SK-N-SH (cell line): ENCODE data around the gene GGTLC1. TPM values are rescaled to one million over a fixed set of nuclear protein-coding genes. Genes with fewer than 3 reads are reported as not detected.

ENCODE experiments used
- CTCF ChIA-PET: fragments of 300-600, 350-600 bp; formaldehyde crosslinking; extraction: SDS; loops from one replicate; lab custom pipeline; 2021; lab: Yijun Ruan, JAX
- POLR2A ChIA-PET: fragments of 350-600 bp; sonication (Branson Sonifier 250); formaldehyde crosslinking; extraction: SDS; loops from one replicate; lab custom pipeline; 2020; ENCODE audit warnings: antibody characterized with exemption, inconsistent platforms; lab: Yijun Ruan, JAX
- DNase-seq: peaks from one replicate; pipeline ENCODE4 v3.0.0; 2012
- H2AFZ ChIP-seq: fragments of 200-600 bp; sonication (generic); 2 replicates; pipeline ENCODE4 v1.8.1; 2016; ENCODE audit warnings: antibody characterized with exemption, mild to moderate bottlenecking, low read depth
- H3F3A ChIP-seq: fragments of 200-600 bp; sonication (generic); replicated peaks from 2 replicates; pipeline ENCODE3; 2016; ENCODE audit warnings: antibody characterized with exemption, mild to moderate bottlenecking; ENCODE audit not compliant: insufficient read depth
- H3K27ac ChIP-seq, 2 experiments: fragments of 200-500 bp in 1 of 2; fragments of 200-600 bp in 1 of 2; sonication (Bioruptor generic) in 1 of 2; sonication (generic), shearing (Covaris generic) in 1 of 2; 2 replicates each; pipeline versions ENCODE4 v1.5.1 to v1.6.1; 2014 to 2016; ENCODE audit warnings: low read depth in 2 of 2, inconsistent platforms in 1 of 2, low read length in 1 of 2, mild to moderate bottlenecking in 1 of 2, mixed read lengths in 1 of 2
- H3K27me3 ChIP-seq: fragments of 200-600 bp; sonication (generic), shearing (Covaris generic); 2 replicates; pipeline ENCODE4 v1.6.1; 2016; ENCODE audit warnings: mixed run types; ENCODE audit not compliant: insufficient read depth
- H3K36me3 ChIP-seq, 2 experiments: fragments of 200-500 bp in 1 of 2; fragments of 200-600 bp in 1 of 2; sonication (Bioruptor generic) in 1 of 2; sonication (generic) in 1 of 2; replicated peaks in 1 of 2; 2 replicates each; pipeline versions ENCODE3 to v1.5.1; 2014 to 2016; ENCODE audit warnings: low read length in 1 of 2, mild to moderate bottlenecking in 1 of 2; ENCODE audit not compliant: insufficient read depth in 2 of 2, control insufficient read depth in 1 of 2
- H3K4me1 ChIP-seq, 2 experiments: fragments of 200-500 bp in 1 of 2; fragments of 200-600 bp in 1 of 2; sonication (Bioruptor generic) in 1 of 2; sonication (generic), shearing (Covaris generic) in 1 of 2; 2 replicates each; pipeline versions ENCODE4 v1.5.1 to v1.6.1; 2014 to 2016; ENCODE audit warnings: low read depth in 1 of 2, low read length in 1 of 2, mixed run types in 1 of 2; ENCODE audit not compliant: insufficient read depth in 2 of 2, control insufficient read depth in 1 of 2
- H3K4me2 ChIP-seq: fragments of 200-600 bp; sonication (generic), shearing (Covaris generic); 2 replicates; pipeline ENCODE4 v1.6.1; 2017; ENCODE audit warnings: mixed run types
- H3K4me3 ChIP-seq, 2 experiments: fragments of 200-500 bp in 1 of 2; fragments of 200-600 bp in 1 of 2; sonication (Bioruptor generic) in 1 of 2; sonication (generic), shearing (Covaris generic) in 1 of 2; 2 replicates each; pipeline versions ENCODE4 v1.5.1 to v1.8.1; 2014 to 2016; ENCODE audit warnings: low read depth in 2 of 2, inconsistent platforms in 1 of 2, low read length in 1 of 2, mild to moderate bottlenecking in 1 of 2, mixed read lengths in 1 of 2, moderate library complexity in 1 of 2
- H3K79me2 ChIP-seq: fragments of 200-600 bp; sonication (generic); 2 replicates; pipeline ENCODE4 v1.8.1; 2017; ENCODE audit warnings: mild to moderate bottlenecking; ENCODE audit not compliant: insufficient read depth
- H3K9ac ChIP-seq: fragments of 200-600 bp; sonication (generic); 2 replicates; pipeline ENCODE4 v1.6.1; 2017; ENCODE audit warnings: mixed run types
- H3K9me2 ChIP-seq: fragments of 200-600 bp; sonication (generic); 2 replicates; pipeline ENCODE4 v1.6.1; 2017; ENCODE audit warnings: mixed run types
- H3K9me3 ChIP-seq: fragments of 200-600 bp; sonication (generic); 2 replicates; pipeline ENCODE4 v1.6.1; 2017; ENCODE audit warnings: mixed run types, mild to moderate bottlenecking, moderate library complexity
- H4K20me1 ChIP-seq: fragments of 200-600 bp; sonication (generic); 2 replicates; pipeline ENCODE4 v1.6.1; 2017; ENCODE audit warnings: mild to moderate bottlenecking, mixed run types; ENCODE audit not compliant: insufficient read depth
- CTCF ChIP-seq: fragments of 200-600 bp; sonication (generic); IDR thresholded peaks from 2 replicates; pipeline ENCODE4 v1.6.1; 2017; ENCODE audit warnings: antibody characterized with exemption, mild to moderate bottlenecking, moderate library complexity
- ELF1 ChIP-seq: IDR thresholded peaks from 2 replicates; pipeline ENCODE4 v1.4.0; 2012
- FOSL2 ChIP-seq: IDR thresholded peaks from 2 replicates; pipeline ENCODE4 v1.4.0; 2012; ENCODE audit warnings: low read depth, mild to moderate bottlenecking, moderate library complexity, borderline replicate concordance
- GATA2 ChIP-seq: sonication (generic); formaldehyde crosslinking; IDR thresholded peaks from 2 replicates; pipeline ENCODE4 v1.5.0; 2020; ENCODE audit warnings: mild to moderate bottlenecking, missing genetic modification reagents
- MAX ChIP-seq: IDR thresholded peaks from 2 replicates; pipeline ENCODE4 v1.4.0; 2012; ENCODE audit warnings: low read depth
- MEF2A ChIP-seq: IDR thresholded peaks from 2 replicates; pipeline ENCODE4 v1.4.0; 2012; ENCODE audit warnings: low read depth, borderline replicate concordance
- NFIC ChIP-seq: IDR thresholded peaks from 2 replicates; pipeline ENCODE4 v1.4.0; 2012; ENCODE audit warnings: borderline replicate concordance
- RAD21 ChIP-seq: IDR thresholded peaks from 2 replicates; pipeline ENCODE4 v1.6.1; 2012; ENCODE audit warnings: mild to moderate bottlenecking, low read length
- RCOR1 ChIP-seq: fragments of 150-350 bp; IDR thresholded peaks from 2 replicates; pipeline ENCODE4 v1.6.1; 2017; ENCODE audit warnings: antibody characterized with exemption, low read length
- REST ChIP-seq: IDR thresholded peaks from 2 replicates; pipeline ENCODE4 v1.6.1; 2012; ENCODE audit warnings: mild to moderate bottlenecking, low read depth, low read length, moderate library complexity
- SMC3 ChIP-seq: IDR thresholded peaks from 2 replicates; pipeline ENCODE4 v1.6.1; 2012; ENCODE audit warnings: low read depth, low read length, improper control_type of control experiment
- TAF1 ChIP-seq: IDR thresholded peaks from 2 replicates; pipeline ENCODE4 v1.6.1; 2012; ENCODE audit warnings: low read depth, mild to moderate bottlenecking, low read length, moderate library complexity, borderline replicate concordance
- TCF12 ChIP-seq: IDR thresholded peaks from 2 replicates; pipeline ENCODE4 v1.4.0; 2012
- USF2 ChIP-seq: fragments of 150-350 bp; IDR thresholded peaks from 2 replicates; pipeline ENCODE4 v1.6.1; 2017; ENCODE audit warnings: antibody characterized with exemption, low read length, low read depth, borderline replicate concordance
- WGBS: methylation state at CpG from one replicate; pipeline ENCODE4 v1.1.6; 2017; ENCODE audit warnings: low lambda C conversion rate; 5-methylcytosine and 5-hydroxymethylcytosine counted together
- polyA plus RNA-seq, 3 experiments: library from polyadenylated mRNA; depleted of rRNA; stranded (reverse); fragments of >200 nt; gene quantifications; 2 replicates each; pipeline ENCODE4 v1.2.3, GENCODE V29; 2012

GGTLC1 gene
- polyA plus RNA-seq, 1 of the 3 experiments (the other 2 are of a cell fraction) = not detected

GRCh38 chr20:24027229-24027628, 38.6 kb upstream of the GGTLC1 start:
- CTCF ChIA-PET = interaction anchor here (0.7 to 1.4 kb wide), 3 partner anchors 13 to 754 kb away, joined by 3 to 4 read pairs (median 3); no protein-coding TSS in a partner anchor
- Histone ChIP-seq H3K79me2 (no peaks in the 10 kb centered on the region), H4K20me1 (no peaks in the 10 kb centered on the region), H2AFZ (no peak overlapping the region), H3K9me2 (no peaks in the 10 kb centered on the region), H3K4me3 (no peak overlapping the region), H3K27me3 (no peaks in the 10 kb centered on the region), H3K27ac (no peak overlapping the region), H3K9ac (no peak overlapping the region), H3K4me1 (no peaks in the 10 kb centered on the region), H3K4me2 (no peak overlapping the region), H3F3A (no peaks in the 10 kb centered on the region), H3K36me3 (no peaks in the 10 kb centered on the region), H3K9me3 (no peaks in the 10 kb centered on the region)
- WGBS = 73% methylated on average over 6 of the region's 6 CpGs
- POLR2A ChIA-PET = no interaction called here
- no peak for DNase-seq
- TF ChIP-seq FOSL2 (no peak), SMC3 (no peak), RCOR1 (no peak), REST (no peak), MAX (no peak), TAF1 (no peak), ELF1 (no peak), MEF2A (no peak), RAD21 (no peak), TCF12 (no peak)

- Histone ChIP-seq H3K9ac (no peak overlapping the region), H3K9me2 (no peaks in the 10 kb centered on the region), H3F3A (no peaks in the 10 kb centered on the region), H2AFZ (no peak overlapping the region), H3K4me1 (no peaks in the 10 kb centered on the region), H3K9me3 (no peaks in the 10 kb centered on the region), H4K20me1 (no peaks in the 10 kb centered on the region), H3K27ac (no peak overlapping the region), H3K4me3 (no peak overlapping the region), H3K79me2 (no peaks in the 10 kb centered on the region), H3K36me3 (no peaks in the 10 kb centered on the region), H3K27me3 (no peaks in the 10 kb centered on the region), H3K4me2 (no peak overlapping the region)
- ChIA-PET POLR2A (no interaction called here), CTCF (interaction anchor here (1.3 kb wide), 1 partner anchor 26 kb away, joined by 3 read pairs; no protein-coding TSS in a partner anchor)
- no peak for DNase-seq
- 16% methylated on average over 4 of the region's 4 CpGs for WGBS
- TF ChIP-seq USF2 = no peak
- no peak for TF ChIP-seq NFIC
- no peak for TF ChIP-seq CTCF
- no peak for TF ChIP-seq GATA2 (CRISPR knock-in tag)
These were observed 34.1 kb upstream of the GGTLC1 start for GRCh38 chr20:24022621-24023180.
